NT2/D1 (cell line): ENCODE data around the gene SLC10A3.

Experiments used
- SUZ12 ChIP-seq: IDR thresholded peaks from 2 replicates; pipeline ENCODE4 v1.6.1; 2011; ENCODE audit not compliant: insufficient read length, insufficient read depth; ENCODE audit errors: extremely low read depth
- YY1 ChIP-seq: IDR thresholded peaks from 2 replicates; pipeline ENCODE4 v1.6.1; 2011; ENCODE audit not compliant: insufficient read length, insufficient read depth
- ZNF274 ChIP-seq: IDR thresholded peaks from 2 replicates; pipeline ENCODE4 v1.6.1; 2011; ENCODE audit warnings: mild to moderate bottlenecking, low read depth, low read length

- TF ChIP-seq YY1 (no peak), ZNF274 (no peak), SUZ12 (no peak)
These were observed 30.1 kb downstream of the SLC10A3 start for GRCh38 chrX:154460326-154460725.
